HCT116 (cell line): ENCODE measurements around the gene DMXL1. TPM values are rescaled to one million over a fixed set of nuclear protein-coding genes. Genes with fewer than 3 reads are reported as not detected.
"Not testable (repeated sequence)": the region's sequence is repeated elsewhere in the genome, so short reads cannot be mapped to it uniquely, and the experiment has no call there.

Source experiments
- ATAC-seq: fragments of 200-7000 bp; cut with Tn5 transposase; 2 replicates; pipeline ENCODE4 v1.9.1; 2020; ENCODE audit warnings: mild to moderate bottlenecking, moderate library complexity
- BruUV-seq: library from RNA; stranded (reverse); fragments of 400-500 nt; replicated peaks from 2 replicates; lab custom pipeline; 2021; lab: Mats Ljungman, UMichigan
- CTCF ChIA-PET: fragments of 300-600 bp; sonication (Branson Sonifier 250); formaldehyde crosslinking; loops from one replicate; lab custom pipeline; 2021; ENCODE audit warnings: antibody characterized with exemption; lab: Charles Lee
- POLR2A ChIA-PET: fragments of 300-600, 350-600 bp; sonication (Branson Sonifier 250); formaldehyde crosslinking; loops from one replicate; lab custom pipeline; 2021; ENCODE audit warnings: antibody characterized with exemption; lab: Charles Lee
- RAD21 ChIA-PET, 2 experiments: fragments of 300-600 bp; sonication (Branson Sonifier 250); formaldehyde crosslinking; loops; one replicate each; lab custom pipeline; 2023; ENCODE audit warnings: low total read pairs in 2 of 2; ENCODE audit not compliant: uncharacterized antibody in 2 of 2, unreplicated experiment in 2 of 2, low non-redundant PET in 1 of 2; lab: Charles Lee
- DNase-seq: peaks from one replicate; pipeline ENCODE4 v3.0.0-alpha.2; 2010; ENCODE audit warnings: low read depth, low spot score
- H2AFZ ChIP-seq: fragments of 200-600 bp; shearing (Covaris generic), sonication (generic); 2 replicates; pipeline ENCODE4 v1.6.1; 2017; ENCODE audit warnings: low read depth, mixed run types, mixed read lengths, antibody characterized with exemption, low read length; ENCODE audit not compliant: poor library complexity, severe bottlenecking
- H3K27ac ChIP-seq: 2 replicates; pipeline ENCODE4 v1.5.1; 2012; ENCODE audit warnings: low read depth, low read length
- H3K27me3 ChIP-seq: fragments of 200-600 bp; sonication (generic); 2 replicates; pipeline ENCODE4 v1.6.1; 2016; ENCODE audit warnings: mixed run types, low read length, mixed read lengths; ENCODE audit not compliant: insufficient read depth
- H3K36me3 ChIP-seq, 2 experiments: fragments of 200-500 bp in 1 of 2; fragments of 200-600 bp in 1 of 2; sonication (Bioruptor generic) in 1 of 2; sonication (generic) in 1 of 2; 2 replicates each; pipeline versions ENCODE4 v1.5.1 to v1.6.1; 2014 to 2016; ENCODE audit warnings: low read length in 2 of 2, inconsistent platforms in 1 of 2, mixed read lengths in 1 of 2, mixed run types in 1 of 2; ENCODE audit not compliant: insufficient read depth in 2 of 2, control insufficient read depth in 1 of 2
- H3K4me1 ChIP-seq, 2 experiments: fragments of 200-600 bp in 1 of 2; sonication (generic) in 1 of 2; 2 replicates each; pipeline versions ENCODE4 v1.5.1 to v1.6.1; 2012 to 2017; ENCODE audit warnings: low read length in 2 of 2, inconsistent platforms in 1 of 2, mild to moderate bottlenecking in 1 of 2, mixed read lengths in 1 of 2, mixed run types in 1 of 2, moderate library complexity in 1 of 2; ENCODE audit not compliant: insufficient read depth in 2 of 2, control insufficient read depth in 1 of 2
- H3K4me2 ChIP-seq: fragments of 200-600 bp; sonication (generic); 2 replicates; pipeline ENCODE4 v1.6.1; 2017; ENCODE audit warnings: mixed run types, low read length, mixed read lengths
- H3K4me3 ChIP-seq, 2 experiments: fragments of 200-600 bp in 1 of 2; sonication (generic) in 1 of 2; replicated peaks in 1 of 2; 2 replicates each; pipeline ENCODE4 v1.5.1; 2011 to 2016; ENCODE audit warnings: low read length in 2 of 2, control low read depth in 1 of 2, low read depth in 1 of 2, mild to moderate bottlenecking in 1 of 2, mixed read lengths in 1 of 2, mixed run types in 1 of 2
- H3K79me2 ChIP-seq: fragments of 200-600 bp; sonication (generic); 2 replicates; pipeline ENCODE4 v1.6.1; 2017; ENCODE audit warnings: mild to moderate bottlenecking, mixed run types, low read length, moderate library complexity, mixed read lengths; ENCODE audit not compliant: insufficient read depth
- H3K9ac ChIP-seq: fragments of 200-600 bp; sonication (generic); 2 replicates; pipeline ENCODE4 v1.6.1; 2016; ENCODE audit warnings: low read length, mixed read lengths
- H3K9me2 ChIP-seq: fragments of 200-600 bp; sonication (generic), shearing (Covaris generic); 2 replicates; pipeline ENCODE4 v1.6.1; 2017; ENCODE audit warnings: mixed run types, mild to moderate bottlenecking, moderate library complexity; ENCODE audit not compliant: insufficient read depth
- H3K9me3 ChIP-seq, 2 experiments: fragments of 200-500 bp in 1 of 2; fragments of 200-600 bp in 1 of 2; sonication (Bioruptor generic) in 1 of 2; sonication (generic) in 1 of 2; 2 replicates each; pipeline ENCODE4 v1.6.1; 2014 to 2017; ENCODE audit warnings: low read length in 2 of 2, mixed read lengths in 2 of 2, inconsistent platforms in 1 of 2, low read depth in 1 of 2, mild to moderate bottlenecking in 1 of 2, mixed run types in 1 of 2, moderate library complexity in 1 of 2; ENCODE audit not compliant: control insufficient read depth in 1 of 2, insufficient read depth in 1 of 2
- H4K20me1 ChIP-seq: fragments of 200-600 bp; sonication (generic), shearing (Covaris generic); 2 replicates; pipeline ENCODE4 v1.6.1; 2017; ENCODE audit warnings: mixed run types, mild to moderate bottlenecking, moderate library complexity; ENCODE audit not compliant: insufficient read depth
- ATF3 ChIP-seq: IDR thresholded peaks from 2 replicates; pipeline ENCODE4 v1.6.1; 2012
- CTCF ChIP-seq, 3 experiments: fragments of 200-600 bp in 1 of 3; sonication (generic) in 1 of 3; IDR thresholded peaks in 2 of 3; conservative IDR thresholded peaks in 1 of 3; 2 replicates each; pipeline ENCODE4 v1.5.1; 2012 to 2017; ENCODE audit warnings: low read depth in 2 of 3, low read length in 2 of 3, antibody characterized with exemption in 1 of 3, borderline replicate concordance in 1 of 3, control low read depth in 1 of 3, mild to moderate bottlenecking in 1 of 3, mixed read lengths in 1 of 3, mixed run types in 1 of 3, moderate library complexity in 1 of 3; ENCODE audit not compliant: insufficient read depth in 1 of 3
- EZH2 ChIP-seq: fragments of 200-600 bp; sonication (generic); IDR thresholded peaks from 2 replicates; pipeline ENCODE4 v1.6.1; 2017; ENCODE audit warnings: antibody characterized with exemption, mixed run types
- FOSL1 ChIP-seq: IDR thresholded peaks from 2 replicates; pipeline ENCODE4 v1.6.1; 2012; ENCODE audit warnings: low read depth
- POLR2A ChIP-seq: IDR thresholded peaks from 2 replicates; pipeline ENCODE4 v1.7.0; 2011; ENCODE audit warnings: borderline replicate concordance; ENCODE audit not compliant: insufficient read depth, insufficient read length; ENCODE audit errors: extremely low read depth
- POLR2AphosphoS5 ChIP-seq: IDR thresholded peaks from 2 replicates; pipeline ENCODE4 v1.6.1; 2011; ENCODE audit warnings: mild to moderate bottlenecking, low read depth, low read length, moderate library complexity
- RAD21 ChIP-seq: IDR thresholded peaks from 2 replicates; pipeline ENCODE4 v1.6.1; 2012; ENCODE audit warnings: low read depth, mild to moderate bottlenecking
- SIN3A ChIP-seq: IDR thresholded peaks from 2 replicates; pipeline ENCODE4 v1.6.1; 2012; ENCODE audit warnings: low read depth
- SP1 ChIP-seq: IDR thresholded peaks from 2 replicates; pipeline ENCODE4 v1.6.1; 2012; ENCODE audit warnings: low read depth
- ZBTB33 ChIP-seq: IDR thresholded peaks from 2 replicates; pipeline ENCODE4 v1.6.1; 2011; ENCODE audit warnings: mild to moderate bottlenecking, low read length, moderate library complexity; ENCODE audit not compliant: insufficient replicate concordance; ENCODE audit errors: extremely low read depth
- ZFX ChIP-seq: fragments of 450-650 bp; IDR thresholded peaks from 2 replicates; pipeline ENCODE4 v1.6.1; 2017
- intact Hi-C: fragments of 100-400 bp; cut with micrococcal nuclease; formaldehyde crosslinking; loops from 2 replicates; pipeline ENCODE4 v1.10.0; 2022
- total RNA-seq: library from RNA; stranded (reverse); gene quantifications from one replicate; pipeline ENCODE4 v1.2.1, GENCODE V29; 2021; ENCODE audit not compliant: unreplicated experiment

Gene DMXL1
- total RNA-seq, 1 experiment from 2014 or later, result 21.1 TPM

- no peaks in the 10 kb centered on the region for H3K4me1 ChIP-seq
- POLR2A ChIA-PET, result no interaction called here
- intact Hi-C loops, result no loop called here
- no peak overlapping the region for H3K4me3 ChIP-seq
- no TSS peak for BruUV-seq
- H3K9me3 ChIP-seq, result no peaks in the 10 kb centered on the region
- no peak overlapping the region for H3K4me2 ChIP-seq
- DNase-seq (no peak), ATAC-seq (no peak)
- RAD21 ChIA-PET, result no interaction called here
- TF ChIP-seq ZFX (no peak), RAD21 (no peak), POLR2AphosphoS5 (no peak), EZH2 (no peak), CTCF (IDR thresholded peaks at IDR 0.05 in 2 of 3, conservative IDR thresholded peaks at IDR 0.05 in 1 of 3; ENCODE audit: borderline replicate concordance in 1 of 3, insufficient read depth in 1 of 3, low read depth in 2 of 3, low read length in 2 of 3) (no peak), POLR2A (no peak), SP1 (no peak), FOSL1 (no peak), ATF3 (no peak), ZBTB33 (no peak), SIN3A (no peak)
- no peak overlapping the region for H2AFZ ChIP-seq
- H3K9ac ChIP-seq, result no peak overlapping the region
- H3K27ac ChIP-seq, result no peak overlapping the region
- H4K20me1 ChIP-seq, result no peaks in the 10 kb centered on the region
- no peaks in the 10 kb centered on the region for H3K9me2 ChIP-seq
- no peaks in the 10 kb centered on the region for H3K36me3 ChIP-seq
- no peaks in the 10 kb centered on the region for H3K27me3 ChIP-seq
- H3K79me2 ChIP-seq, result no peaks in the 10 kb centered on the region
- CTCF ChIA-PET, result no interaction called here
Observed at GRCh38 chr5:119239119-119239417, 168.2 kb downstream of the DMXL1 start.

GRCh38 chr5:119239826-119240225 lies 168.9 kb downstream of the DMXL1 start:
- BruUV-seq, H3K27ac ChIP-seq, POLR2A ChIA-PET, H3K4me1 ChIP-seq, H3K36me3 ChIP-seq, ATAC-seq, RAD21 ChIA-PET, H3K27me3 ChIP-seq, H3K79me2 ChIP-seq, H3K9me2 ChIP-seq, H3K4me2 ChIP-seq, H2AFZ ChIP-seq, DNase-seq, intact Hi-C loops, H3K9ac ChIP-seq, H4K20me1 ChIP-seq, H3K9me3 ChIP-seq, CTCF ChIA-PET, H3K4me3 ChIP-seq: not testable (repeated sequence)
